ENCODE measurements around the gene C16orf95. TPM values are rescaled to one million over a fixed set of nuclear protein-coding genes. Genes with fewer than 3 reads are reported as not detected.
A peak's percentile ranks its signal among the peaks of the same experiment; 100 is the strongest.

The C16orf95 gene
- total and polyA plus RNA-seq, 3 experiments from 2014 or later, result 2.5 to 8.4 (median 7.5) TPM

- Mint-ChIP-seq H3K4me3 (no peak overlapping the region), H3K9me3 (no peaks in the 10 kb centered on the region), H3K27ac (no peak overlapping the region), H3K27me3 (peaks cover 5 to 11% of the 10 kb centered on the region in 2 donors), H3K36me3 (peaks cover 0 to 5% (median 0%) of the 10 kb centered on the region in 3 donors), H3K4me1 (peaks cover 0 to 3% (median 3%) of the 10 kb centered on the region in 3 donors)
- H3K4me1 ChIP-seq (ENCODE audit: insufficient read depth, low read length), result no peaks in the 10 kb centered on the region
- DNase-seq, result peak in 1 of 5 donors; percentile 3
- H3K36me3 ChIP-seq (ENCODE audit: insufficient read depth, low read length), result no peaks in the 10 kb centered on the region
- ChIA-PET POLR2A (no interaction called here), CTCF (interaction anchor here (1.2 kb wide), 1 partner anchor 15 kb away, joined by 3 read pairs; no protein-coding TSS in a partner anchor)
- H3K4me3 ChIP-seq (ENCODE audit: low read length), result no peak overlapping the region
- H3K27ac ChIP-seq (ENCODE audit: low read depth, low read length), result no peak overlapping the region
- H3K27me3 ChIP-seq (ENCODE audit: insufficient read depth, low read length, poor library complexity, severe bottlenecking), result no peaks in the 10 kb centered on the region
- H3K9me3 ChIP-seq (ENCODE audit: low read length), result no peaks in the 10 kb centered on the region
These were observed 38.8 kb downstream of the C16orf95 start for GRCh38 chr16:87278191-87279093.

GRCh38 chr16:87276924-87277323 is 40.3 kb downstream of the C16orf95 start:
- Mint-ChIP-seq H3K9me3 (no peaks in the 10 kb centered on the region), H3K27me3 (peaks cover 5 to 11% of the 10 kb centered on the region in 2 donors), H3K27ac (peak overlapping the region in 1 of 8 donors; percentile 73), H3K36me3 (peaks cover 0 to 5% (median 0%) of the 10 kb centered on the region in 3 donors), H3K4me1 (peaks cover 0 to 3% (median 3%) of the 10 kb centered on the region in 3 donors), H3K4me3 (no peak overlapping the region)
- Histone ChIP-seq H3K27ac (ENCODE audit: low read depth, low read length) (no peak overlapping the region), H3K4me1 (ENCODE audit: insufficient read depth, low read length) (no peaks in the 10 kb centered on the region), H3K36me3 (ENCODE audit: insufficient read depth, low read length) (no peaks in the 10 kb centered on the region), H3K9me3 (ENCODE audit: low read length) (no peaks in the 10 kb centered on the region), H3K27me3 (ENCODE audit: insufficient read depth, low read length, poor library complexity, severe bottlenecking) (no peaks in the 10 kb centered on the region), H3K4me3 (ENCODE audit: low read length) (no peak overlapping the region)
- ChIA-PET CTCF (interaction anchor here (1.2 kb wide), 1 partner anchor 20 kb away, joined by 4 read pairs; no protein-coding TSS in a partner anchor), POLR2A (no interaction called here)
- DNase-seq, result no peak

GRCh38 chr16:87276091-87276701 is 41.0 kb downstream of the C16orf95 start:
- Histone ChIP-seq H3K36me3 (ENCODE audit: insufficient read depth, low read length) (no peaks in the 10 kb centered on the region), H3K4me1 (ENCODE audit: insufficient read depth, low read length) (no peaks in the 10 kb centered on the region), H3K27me3 (ENCODE audit: insufficient read depth, low read length, poor library complexity, severe bottlenecking) (no peaks in the 10 kb centered on the region), H3K4me3 (ENCODE audit: low read length) (no peak overlapping the region), H3K9me3 (ENCODE audit: low read length) (no peaks in the 10 kb centered on the region), H3K27ac (ENCODE audit: low read depth, low read length) (no peak overlapping the region)
- Mint-ChIP-seq H3K27ac (no peak overlapping the region), H3K4me1 (peaks cover 0 to 3% (median 3%) of the 10 kb centered on the region in 3 donors), H3K4me3 (no peak overlapping the region), H3K9me3 (no peaks in the 10 kb centered on the region), H3K36me3 (peaks cover 0 to 5% (median 0%) of the 10 kb centered on the region in 3 donors), H3K27me3 (peaks cover 7 to 11% of the 10 kb centered on the region in 2 donors)
- ChIA-PET POLR2A (interaction anchor here (0.6 kb wide), 1 partner anchor 57 kb away, joined by 3 read pairs; no protein-coding TSS in a partner anchor), CTCF (no interaction called here)
- no peak for DNase-seq

- Histone ChIP-seq H3K27me3 (ENCODE audit: insufficient read depth, low read length, poor library complexity, severe bottlenecking) (no peaks in the 10 kb centered on the region), H3K27ac (ENCODE audit: low read depth, low read length) (no peak overlapping the region), H3K36me3 (ENCODE audit: insufficient read depth, low read length) (no peaks in the 10 kb centered on the region), H3K4me1 (ENCODE audit: insufficient read depth, low read length) (no peaks in the 10 kb centered on the region), H3K4me3 (ENCODE audit: low read length) (no peak overlapping the region), H3K9me3 (ENCODE audit: low read length) (no peaks in the 10 kb centered on the region)
- Mint-ChIP-seq H3K4me1 (peaks cover 0 to 3% (median 3%) of the 10 kb centered on the region in 3 donors), H3K27ac (no peak overlapping the region), H3K4me3 (no peak overlapping the region), H3K27me3 (peaks cover 5 to 11% of the 10 kb centered on the region in 2 donors), H3K9me3 (peaks cover 0 to 4% (median 2%) of the 10 kb centered on the region in 5 donors), H3K36me3 (peaks cover 0 to 4% (median 2%) of the 10 kb centered on the region in 3 donors)
- ChIA-PET POLR2A (no interaction called here), CTCF (no interaction called here)
- DNase-seq, result no peak
These were observed 42.4 kb downstream of the C16orf95 start for GRCh38 chr16:87274794-87275193.

GRCh38 chr16:87273471-87274030 is 43.6 kb downstream of the C16orf95 start:
- Mint-ChIP-seq H3K27me3 (peaks cover 5 to 10% of the 10 kb centered on the region in 2 donors), H3K9me3 (peaks cover 0 to 7% (median 3%) of the 10 kb centered on the region in 5 donors), H3K27ac (no peak overlapping the region), H3K4me1 (peaks cover 0 to 2% (median 1%) of the 10 kb centered on the region in 3 donors), H3K4me3 (no peak overlapping the region), H3K36me3 (peaks cover 0 to 8% (median 2%) of the 10 kb centered on the region in 3 donors)
- no peaks in the 10 kb centered on the region for H3K9me3 ChIP-seq (ENCODE audit: low read length)
- H3K4me3 ChIP-seq (ENCODE audit: low read length), result no peak overlapping the region
- no peak for DNase-seq
- no peaks in the 10 kb centered on the region for H3K27me3 ChIP-seq (ENCODE audit: insufficient read depth, low read length, poor library complexity, severe bottlenecking)
- no peak overlapping the region for H3K27ac ChIP-seq (ENCODE audit: low read depth, low read length)
- H3K4me1 ChIP-seq (ENCODE audit: insufficient read depth, low read length), result no peaks in the 10 kb centered on the region
- ChIA-PET POLR2A (no interaction called here), CTCF (no interaction called here)
- H3K36me3 ChIP-seq (ENCODE audit: insufficient read depth, low read length), result no peaks in the 10 kb centered on the region

- Mint-ChIP-seq H3K4me3 (no peak overlapping the region), H3K27me3 (peaks cover 0 to 2% of the 10 kb centered on the region in 2 donors), H3K9me3 (peaks cover 0 to 7% (median 3%) of the 10 kb centered on the region in 5 donors), H3K27ac (no peak overlapping the region), H3K36me3 (peaks cover 0 to 8% (median 2%) of the 10 kb centered on the region in 3 donors), H3K4me1 (no peaks in the 10 kb centered on the region)
- no peaks in the 10 kb centered on the region for H3K36me3 ChIP-seq (ENCODE audit: insufficient read depth, low read length)
- H3K27me3 ChIP-seq (ENCODE audit: insufficient read depth, low read length, poor library complexity, severe bottlenecking), result no peaks in the 10 kb centered on the region
- H3K9me3 ChIP-seq (ENCODE audit: low read length), result no peaks in the 10 kb centered on the region
- CTCF ChIA-PET, result no interaction called here
- H3K27ac ChIP-seq (ENCODE audit: low read depth, low read length), result no peak overlapping the region
- no peaks in the 10 kb centered on the region for H3K4me1 ChIP-seq (ENCODE audit: insufficient read depth, low read length)
- POLR2A ChIA-PET, result no interaction called here
- no peak for DNase-seq
- no peak overlapping the region for H3K4me3 ChIP-seq (ENCODE audit: low read length)
These were observed 45.9 kb downstream of the C16orf95 start for GRCh38 chr16:87271256-87271655.

GRCh38 chr16:87267566-87267965 is 49.6 kb downstream of the C16orf95 start:
- ChIA-PET CTCF (no interaction called here), POLR2A (no interaction called here)
- H3K27me3 Mint-ChIP-seq, result peaks cover 0 to 3% of the 10 kb centered on the region in 2 donors
- Histone ChIP-seq H3K4me3 (ENCODE audit: low read length) (no peak overlapping the region), H3K9me3 (ENCODE audit: low read length) (no peaks in the 10 kb centered on the region), H3K27me3 (ENCODE audit: insufficient read depth, low read length, poor library complexity, severe bottlenecking) (no peaks in the 10 kb centered on the region), H3K4me1 (ENCODE audit: insufficient read depth, low read length) (no peaks in the 10 kb centered on the region), H3K36me3 (ENCODE audit: insufficient read depth, low read length) (no peaks in the 10 kb centered on the region), H3K27ac (ENCODE audit: low read depth, low read length) (no peak overlapping the region)
- no peak overlapping the region for H3K4me3 Mint-ChIP-seq
- no peak overlapping the region for H3K27ac Mint-ChIP-seq
- no peaks in the 10 kb centered on the region for H3K4me1 Mint-ChIP-seq
- DNase-seq, result no peak
- peaks cover 0 to 11% (median 0%) of the 10 kb centered on the region in 3 donors for H3K36me3 Mint-ChIP-seq
- H3K9me3 Mint-ChIP-seq, result peaks cover 0 to 7% (median 3%) of the 10 kb centered on the region in 5 donors

GRCh38 chr16:87266846-87267245 is 50.3 kb downstream of the C16orf95 start:
- Mint-ChIP-seq H3K27me3 (peaks cover 0 to 3% of the 10 kb centered on the region in 2 donors), H3K9me3 (peaks cover 0 to 7% (median 3%) of the 10 kb centered on the region in 5 donors), H3K27ac (no peak overlapping the region), H3K36me3 (peaks cover 0 to 11% (median 0%) of the 10 kb centered on the region in 3 donors), H3K4me3 (no peak overlapping the region), H3K4me1 (no peaks in the 10 kb centered on the region)
- no peaks in the 10 kb centered on the region for H3K9me3 ChIP-seq (ENCODE audit: low read length)
- no peak overlapping the region for H3K4me3 ChIP-seq (ENCODE audit: low read length)
- H3K4me1 ChIP-seq (ENCODE audit: insufficient read depth, low read length), result no peaks in the 10 kb centered on the region
- H3K36me3 ChIP-seq (ENCODE audit: insufficient read depth, low read length), result no peaks in the 10 kb centered on the region
- CTCF ChIA-PET, result no interaction called here
- H3K27ac ChIP-seq (ENCODE audit: low read depth, low read length), result no peak overlapping the region
- POLR2A ChIA-PET, result no interaction called here
- no peaks in the 10 kb centered on the region for H3K27me3 ChIP-seq (ENCODE audit: insufficient read depth, low read length, poor library complexity, severe bottlenecking)
- DNase-seq, result no peak

Data from CD8-positive, alpha-beta memory T cell (primary cell).